ENCODE results near the gene EFNA2. TPM values are rescaled to one million over a fixed set of nuclear protein-coding genes. Genes with fewer than 3 reads are reported as not detected.
"Not testable (repeated sequence)": the region's sequence is repeated elsewhere in the genome, so short reads cannot be mapped to it uniquely, and the experiment has no call there.

EFNA2 gene
- total RNA-seq, 1 donor from 2014 or later: not detected

GRCh38 chr19:1322198-1322981 lies 36.7 kb downstream of the EFNA2 start:
- ATAC-seq: no peak
- DNase-seq: no peak
- H3K27me3 ChIP-seq: peaks cover 61% of the 10 kb centered on the region
- no peak for TF ChIP-seq CTCF (IDR thresholded peaks at IDR 0.05)
- H3K4me3 ChIP-seq: no peak overlapping the region
- H3K9me3 ChIP-seq: no peaks in the 10 kb centered on the region
- intact Hi-C loops (cut with DNase I): no loop called here
- peaks cover 10% of the 10 kb centered on the region for H3K4me1 ChIP-seq
- no peaks in the 10 kb centered on the region for H3K36me3 ChIP-seq
- H3K27ac ChIP-seq: no peak overlapping the region

DNA sequence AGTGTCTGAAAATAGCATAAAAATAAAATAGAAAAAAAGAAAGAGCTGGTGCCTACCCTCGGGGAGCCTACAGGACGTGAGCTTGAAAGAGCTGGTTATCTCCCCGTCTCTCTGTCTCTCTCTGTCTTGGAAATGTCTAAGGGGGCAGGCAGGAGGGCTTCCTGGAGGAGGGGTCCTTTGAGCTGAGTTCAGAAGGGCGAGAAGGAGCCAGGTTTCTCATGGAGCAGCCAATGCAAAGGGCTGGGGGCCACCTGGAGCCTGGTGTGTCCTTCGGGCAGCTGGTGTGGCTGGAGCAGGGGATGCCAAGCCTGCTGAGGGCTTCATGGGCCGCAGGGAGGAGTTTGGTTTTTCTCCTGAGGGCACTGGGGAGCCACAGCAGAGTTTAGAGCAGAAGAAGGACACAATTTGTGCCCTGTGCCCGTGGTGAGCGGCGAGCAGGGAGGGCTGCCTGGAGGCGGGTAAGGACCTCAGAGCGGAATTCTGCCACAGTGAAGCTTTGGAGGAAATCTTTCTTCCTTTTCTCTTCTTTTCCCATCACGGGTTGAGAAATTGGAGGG lies 38.7 kb downstream of the EFNA2 start:
- Histone ChIP-seq H3K9me3 (no peaks in the 10 kb centered on the region), H3K36me3 (no peaks in the 10 kb centered on the region), H3K27ac (no peak overlapping the region), H3K4me3 (no peak overlapping the region), H3K27me3 (peaks cover 43% of the 10 kb centered on the region), H3K4me1 (peaks cover 10% of the 10 kb centered on the region)
- no peak for TF ChIP-seq CTCF (IDR thresholded peaks at IDR 0.05)
- ATAC-seq (no peak), DNase-seq (no peak)
- intact Hi-C loops (cut with DNase I): no loop called here

DNA sequence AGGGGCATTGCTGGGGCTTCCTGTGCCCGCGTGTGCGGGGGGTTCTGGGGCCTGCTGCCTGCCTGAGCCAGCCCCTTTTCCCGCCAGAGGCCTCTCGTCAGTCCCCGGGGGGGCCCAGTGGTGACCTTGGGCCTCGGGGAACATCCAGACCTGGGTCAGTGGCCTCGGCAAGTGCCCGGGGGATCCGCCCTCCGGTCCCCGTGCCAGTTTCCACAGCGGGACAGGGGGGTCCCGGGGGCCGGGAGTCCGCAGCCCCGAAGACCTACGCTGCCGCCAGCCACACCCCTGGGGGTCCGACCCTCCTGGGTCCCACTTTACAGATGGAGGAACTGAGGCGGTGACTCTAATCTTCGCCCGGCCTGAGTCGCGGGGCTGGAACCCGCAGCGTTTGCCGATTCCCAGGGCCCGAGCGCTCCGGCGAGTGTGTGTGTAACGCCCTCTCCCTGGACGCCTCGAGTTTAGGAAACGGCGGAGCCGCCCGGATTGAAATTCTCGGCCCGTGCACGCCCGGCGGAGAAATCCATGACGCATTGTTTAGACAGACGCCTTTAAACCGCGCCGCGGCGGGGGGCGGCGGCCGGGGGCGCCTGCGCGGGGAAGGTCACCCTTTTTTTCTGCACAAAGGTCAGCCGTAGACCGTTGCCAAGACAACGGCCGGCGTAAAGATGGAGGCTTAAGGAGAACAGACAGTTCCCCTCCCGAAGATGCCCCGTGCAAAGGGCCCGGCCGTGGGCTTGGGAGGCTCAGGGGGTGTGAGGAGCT lies 39.3 kb downstream of the EFNA2 start:
- H3K27me3 ChIP-seq: peaks cover 40% of the 10 kb centered on the region
- peak; percentile 67 for ATAC-seq
- no peaks in the 10 kb centered on the region for H3K9me3 ChIP-seq
- no peak overlapping the region for H3K27ac ChIP-seq
- peaks cover 10% of the 10 kb centered on the region for H3K4me1 ChIP-seq
- H3K36me3 ChIP-seq: no peaks in the 10 kb centered on the region
- no peak for DNase-seq
- no peak for TF ChIP-seq CTCF (IDR thresholded peaks at IDR 0.05)
- peak overlapping the region; percentile 37 for H3K4me3 ChIP-seq
- intact Hi-C loops (cut with DNase I): no loop called here

DNA sequence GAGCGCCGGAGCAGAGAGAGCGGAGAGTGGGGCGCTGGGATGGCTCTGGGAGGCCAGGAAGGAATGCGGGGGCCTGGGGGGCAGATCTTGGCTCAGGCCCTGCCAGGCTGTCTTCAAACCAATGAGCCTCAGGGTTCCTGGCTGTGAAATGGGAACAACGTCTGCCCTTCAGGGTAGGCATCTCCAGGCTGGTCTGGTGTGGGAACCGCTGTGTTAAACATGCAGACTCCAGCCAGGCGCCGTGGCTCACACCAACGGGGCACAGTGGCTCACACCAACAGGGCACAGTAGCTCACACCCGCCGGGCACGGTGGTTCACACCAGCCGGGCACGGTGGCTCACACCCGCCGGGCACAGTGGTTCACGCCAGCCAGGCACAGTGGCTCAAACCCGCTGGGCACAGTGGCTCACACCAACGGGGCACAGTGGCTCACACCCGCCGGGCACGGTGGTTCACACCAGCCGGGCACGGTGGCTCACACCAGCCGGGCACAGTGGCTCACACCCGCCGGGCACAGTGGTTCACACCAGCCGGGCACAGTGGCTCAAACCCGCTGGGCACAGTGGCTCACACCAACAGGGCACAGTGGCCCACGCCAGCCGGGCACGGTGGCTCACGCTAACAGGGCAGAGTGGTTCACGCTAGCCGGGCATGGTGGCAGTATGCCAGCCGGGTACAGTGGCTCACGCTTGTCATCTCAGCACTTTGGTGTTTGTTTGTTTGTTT lies 40.1 kb downstream of the EFNA2 start:
- TF ChIP-seq CTCF (IDR thresholded peaks at IDR 0.05): no peak
- Histone ChIP-seq H3K27ac (no peak overlapping the region), H3K36me3 (no peaks in the 10 kb centered on the region), H3K4me3 (peak overlapping the region; percentile 37), H3K4me1 (peaks cover 10% of the 10 kb centered on the region), H3K27me3 (peaks cover 43% of the 10 kb centered on the region), H3K9me3 (no peaks in the 10 kb centered on the region)
- no peak for ATAC-seq
- no peak for DNase-seq
- intact Hi-C loops (cut with DNase I): no loop called here

DNA sequence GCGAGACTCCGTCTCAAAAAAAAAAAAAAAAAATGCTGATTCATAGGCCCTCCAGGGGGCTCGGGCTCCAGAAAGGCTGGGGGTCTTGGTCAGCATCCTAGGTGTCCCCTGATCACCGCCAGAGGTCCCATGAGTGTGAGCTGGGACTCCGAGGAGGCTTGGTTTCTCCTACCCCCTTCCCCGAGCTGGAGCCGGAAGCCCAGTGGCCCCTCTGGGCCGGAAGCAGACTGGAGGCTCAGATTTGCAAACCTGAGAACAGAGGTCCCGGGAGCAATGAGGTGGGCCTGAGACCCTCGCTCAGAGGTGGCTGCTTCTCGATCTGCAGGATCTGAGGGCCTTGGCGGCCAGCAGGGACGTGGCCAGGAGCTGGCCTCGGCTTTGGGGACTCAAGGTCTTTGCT lies 41.5 kb downstream of the EFNA2 start:
- TF ChIP-seq CTCF (IDR thresholded peaks at IDR 0.05): no peak
- Histone ChIP-seq H3K27me3 (peaks cover 42% of the 10 kb centered on the region), H3K4me1 (peaks cover 10% of the 10 kb centered on the region), H3K4me3 (no peak overlapping the region), H3K9me3 (no peaks in the 10 kb centered on the region), H3K36me3 (no peaks in the 10 kb centered on the region), H3K27ac (no peak overlapping the region)
- DNase-seq: no peak
- no peak for ATAC-seq
- intact Hi-C loops (cut with DNase I): no loop called here

GRCh38 chr19:1332208-1332607 lies 46.5 kb downstream of the EFNA2 start:
- H3K27me3 ChIP-seq; H3K36me3 ChIP-seq; ATAC-seq; H3K9me3 ChIP-seq; intact Hi-C loops (cut with DNase I); H3K4me3 ChIP-seq; H3K4me1 ChIP-seq; H3K27ac ChIP-seq; DNase-seq: not testable (repeated sequence)

Data from upper lobe of right lung (tissue), 1 donor.